GM21723 (cell line): ENCODE measurements around the gene APMAP.
"Not testable (repeated sequence)": the region's sequence is repeated elsewhere in the genome, so short reads cannot be mapped to it uniquely, and the experiment has no call there.

ENCODE experiments used
- ATAC-seq: cut with Tn5 transposase; IDR thresholded peaks from one replicate; pipeline ENCODE4 v1.9.1; 2021; ENCODE audit warnings: mild to moderate bottlenecking, moderate library complexity; ENCODE audit not compliant: unreplicated experiment

The APMAP gene

DNA sequence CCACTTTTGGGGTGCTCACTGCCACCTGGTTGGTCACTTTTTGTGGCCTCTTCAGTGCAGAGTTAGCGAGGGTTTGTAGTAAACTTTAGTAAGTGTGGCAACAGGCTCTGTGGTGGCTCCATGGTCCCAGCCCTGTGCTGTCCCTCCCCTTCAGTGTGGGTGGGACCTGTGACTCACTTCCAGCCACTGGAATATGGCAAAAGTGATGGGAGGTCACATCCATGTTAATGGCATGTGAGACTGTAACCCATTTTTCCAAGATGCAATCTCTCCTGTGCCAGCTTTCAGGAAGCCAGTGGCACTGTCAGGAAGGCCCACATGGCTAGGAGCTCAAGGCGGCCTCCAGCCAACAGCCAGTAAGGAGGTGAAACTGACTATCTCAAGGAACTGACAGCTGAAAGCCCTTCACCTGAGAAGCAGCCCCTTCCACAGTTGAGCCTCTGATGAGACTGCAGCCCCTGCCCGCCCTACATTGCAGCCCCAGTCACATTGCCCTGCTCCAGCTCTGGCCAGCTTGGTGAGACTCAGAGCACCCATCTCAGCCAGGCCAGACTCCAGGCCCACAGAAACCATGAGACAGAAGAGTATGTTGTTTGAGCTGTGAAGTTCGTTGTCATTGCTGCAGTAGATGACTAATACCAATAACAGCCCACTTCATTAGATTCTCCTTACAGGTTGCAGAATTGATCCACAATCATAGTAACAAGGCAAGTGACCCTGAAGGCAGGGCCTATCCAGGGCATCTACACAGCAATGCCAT is 56.6 kb downstream of the APMAP start:
- no peak for ATAC-seq

DNA sequence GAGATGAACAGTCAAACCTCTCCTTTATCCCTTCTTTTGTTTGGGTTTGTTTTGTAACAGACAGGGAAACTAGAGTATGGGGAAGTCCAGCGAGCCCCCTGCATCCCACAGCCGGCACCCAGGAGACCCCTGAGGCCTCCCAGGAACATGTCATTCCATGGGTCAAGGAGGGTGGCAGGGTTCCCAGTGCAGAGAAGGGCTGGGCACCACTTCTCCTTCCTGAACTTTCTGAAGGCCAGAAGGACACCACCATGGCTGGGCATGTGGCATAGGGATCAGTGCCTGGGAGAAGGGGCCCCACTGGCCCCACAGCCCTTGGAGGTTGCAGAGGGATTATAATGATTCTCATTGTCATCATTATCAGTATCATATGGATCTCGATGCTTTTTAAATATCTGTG is 57.4 kb downstream of the APMAP start:
- no peak for ATAC-seq

DNA sequence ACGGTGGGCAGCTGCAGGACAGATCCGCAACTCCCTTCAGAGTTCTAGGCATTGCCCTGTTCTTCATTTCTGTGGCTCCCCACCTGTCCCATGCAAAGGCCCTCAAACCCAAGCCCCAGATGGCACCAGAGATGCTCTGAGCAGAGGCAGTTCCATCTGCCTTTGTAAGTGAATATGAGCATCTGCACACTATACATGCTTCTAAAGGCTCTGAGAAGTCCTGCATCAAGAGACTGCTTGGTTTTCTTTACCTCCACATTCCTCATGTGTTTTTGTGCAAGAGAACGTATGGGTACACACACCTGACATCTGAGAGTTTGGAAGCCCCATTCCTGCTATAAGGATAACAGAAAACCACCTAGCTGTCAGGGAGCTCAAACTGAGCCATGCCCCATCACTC is 57.8 kb downstream of the APMAP start:
- ATAC-seq = no peak

DNA sequence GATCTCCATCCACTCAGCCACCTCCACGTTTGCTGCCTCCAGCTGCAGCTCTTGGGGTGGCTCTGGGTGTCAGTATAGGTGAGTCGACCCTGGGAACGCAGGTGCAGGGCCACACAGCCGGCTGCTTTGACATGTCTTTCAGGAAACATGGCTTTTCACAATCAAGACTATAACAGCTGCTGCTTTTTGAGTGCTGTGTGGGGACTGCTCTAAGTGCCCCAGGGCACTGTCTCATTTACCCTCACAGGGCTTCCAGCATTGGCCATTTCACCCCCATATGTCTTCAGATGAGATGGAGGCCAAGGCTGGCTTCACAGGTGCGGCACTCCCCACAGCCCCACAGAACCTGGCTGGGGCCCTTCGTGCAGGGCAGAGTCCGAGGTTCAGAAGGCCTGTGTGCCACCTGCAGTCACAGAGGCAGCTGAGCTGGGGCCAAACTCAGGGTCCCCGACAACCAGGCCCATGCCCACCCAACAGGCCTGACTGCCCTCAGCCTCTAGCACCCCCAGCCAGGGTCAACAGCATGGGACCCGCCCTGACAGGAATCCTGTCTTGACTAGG is 58.4 kb downstream of the APMAP start:
- ATAC-seq = no peak

DNA sequence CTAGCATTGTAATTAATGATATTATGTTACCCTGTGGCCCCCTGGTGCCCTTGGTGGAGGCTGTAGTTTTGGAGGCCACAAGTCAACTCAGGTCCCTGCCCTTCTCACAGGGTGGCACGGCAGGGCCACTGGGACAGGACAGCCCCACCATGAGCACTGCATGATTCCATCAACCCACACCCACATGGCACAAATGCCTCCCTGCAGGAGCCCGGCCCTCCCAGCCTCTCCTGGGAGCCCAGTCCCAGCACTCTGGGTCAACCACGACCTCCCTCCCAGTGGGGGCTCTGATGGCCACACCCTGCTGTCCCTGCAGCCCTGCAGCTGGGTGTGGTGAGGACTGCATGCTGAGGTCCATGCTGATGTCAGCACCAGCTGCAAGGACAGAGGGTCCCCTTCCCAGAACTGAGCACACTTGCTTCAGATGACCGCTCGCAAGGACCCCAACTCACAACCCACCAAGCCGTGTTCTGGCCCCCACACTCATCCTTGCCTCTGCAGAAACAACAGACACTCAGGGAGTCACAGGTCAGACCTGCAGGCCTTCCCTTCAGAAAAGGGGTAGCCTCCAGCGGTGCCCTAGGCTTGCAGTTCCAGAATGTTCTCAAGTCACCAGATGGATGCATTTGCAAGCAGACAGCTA is 59.2 kb downstream of the APMAP start:
- ATAC-seq = no peak

DNA sequence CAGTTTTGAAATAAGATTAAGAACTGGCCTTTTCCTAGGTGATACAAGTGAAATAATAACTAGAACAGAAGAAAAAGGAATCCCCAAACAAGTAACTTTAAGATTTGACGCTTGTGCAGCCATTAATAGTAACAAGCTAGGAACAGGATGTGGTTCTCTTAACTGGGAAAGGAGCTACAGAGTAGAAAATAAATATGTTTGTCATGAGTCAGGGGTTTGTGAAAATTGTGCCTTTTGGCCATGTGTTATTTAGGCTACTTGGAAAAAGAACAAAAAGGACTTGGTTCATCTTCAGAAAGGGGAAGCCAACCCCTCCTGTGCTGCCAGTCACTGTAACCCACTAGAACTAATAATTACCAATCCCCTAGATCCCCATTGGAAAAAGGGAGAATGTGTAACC is 60.7 kb downstream of the APMAP start:
- not testable (repeated sequence) for ATAC-seq

DNA sequence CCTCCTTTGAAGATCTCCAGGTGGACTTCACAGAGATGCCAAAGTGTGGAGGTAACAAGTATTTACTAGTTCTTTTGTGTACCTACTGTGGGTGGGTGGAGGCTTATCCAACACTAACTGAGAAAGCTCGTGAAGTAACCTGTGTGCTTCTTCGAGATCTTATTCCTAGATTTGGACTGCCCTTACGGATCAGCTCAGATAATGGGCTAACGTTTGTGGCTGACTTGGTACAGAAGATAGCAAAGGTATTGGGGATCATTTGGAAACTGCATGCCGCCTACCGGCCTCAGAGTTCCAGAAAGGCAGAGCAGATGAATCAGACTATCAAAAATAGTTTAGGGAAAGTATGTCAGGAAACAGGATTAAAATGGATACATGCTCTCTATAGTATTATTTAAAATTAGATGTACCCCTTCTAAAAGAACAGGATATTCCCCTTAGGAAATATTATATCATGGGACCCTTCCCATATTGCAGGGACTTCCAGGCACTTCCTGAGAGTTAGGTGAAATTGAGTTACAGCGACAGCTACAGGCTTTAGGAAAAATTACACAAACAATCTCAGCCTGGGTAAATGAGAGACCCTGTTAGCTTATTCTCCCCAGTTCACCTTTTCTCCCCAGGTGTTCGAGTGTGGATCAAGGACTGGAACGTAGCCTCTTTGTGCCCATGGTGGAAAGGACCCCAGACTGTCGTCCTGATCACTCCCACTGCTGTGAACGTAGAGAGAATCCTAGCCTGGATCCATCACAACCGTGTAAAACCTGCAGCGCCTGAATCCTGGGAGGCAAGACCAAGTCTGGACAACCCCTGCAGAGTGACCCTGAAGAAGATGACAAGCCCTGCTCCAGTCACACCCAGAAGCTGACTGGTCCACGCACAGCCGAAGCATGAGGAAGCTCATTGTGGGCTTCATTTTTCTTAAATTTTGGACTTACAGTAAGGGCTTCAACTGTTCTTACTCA is 61.5 kb downstream of the APMAP start:
- not testable (repeated sequence) for ATAC-seq

DNA sequence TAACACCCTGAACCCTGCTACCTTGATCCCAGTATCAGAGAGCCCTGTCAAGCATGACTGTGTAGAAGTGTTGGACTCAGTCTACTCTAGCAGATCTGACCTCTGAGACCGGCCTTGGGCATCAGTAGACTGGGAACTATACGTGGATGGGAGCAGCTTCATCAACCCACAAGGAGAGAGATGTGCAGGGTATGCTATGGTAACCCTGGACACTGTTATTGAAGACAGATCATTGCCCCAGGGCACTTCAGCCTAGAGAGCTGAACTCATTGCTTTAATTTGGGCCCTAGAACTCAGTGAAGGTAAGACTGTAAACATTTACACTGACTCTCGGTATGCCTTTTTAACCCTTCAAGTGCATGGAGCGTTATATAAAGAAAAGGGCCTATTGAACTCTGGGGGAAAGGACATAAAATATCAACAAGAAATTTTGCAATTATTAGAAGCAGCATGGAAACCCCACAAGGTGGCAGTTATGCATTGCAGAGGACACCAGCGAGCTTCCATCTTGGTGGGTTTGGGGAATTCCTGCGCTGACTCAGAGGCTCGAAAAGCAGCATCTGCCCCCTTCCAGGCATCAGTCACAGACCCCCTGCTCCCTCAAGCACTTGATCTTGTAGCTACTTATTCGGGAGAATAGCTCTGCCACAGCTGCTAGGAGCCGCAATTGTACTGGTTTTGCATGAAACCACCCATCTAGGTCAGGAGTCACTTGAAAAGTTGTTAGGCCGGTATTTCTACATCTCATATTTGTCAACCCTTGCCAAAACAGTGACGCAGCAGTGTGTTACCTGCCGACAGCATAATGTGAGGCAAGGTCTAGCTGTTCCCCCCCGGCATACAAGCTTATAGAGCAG is 62.5 kb downstream of the APMAP start:
- ATAC-seq = not testable (repeated sequence)

DNA sequence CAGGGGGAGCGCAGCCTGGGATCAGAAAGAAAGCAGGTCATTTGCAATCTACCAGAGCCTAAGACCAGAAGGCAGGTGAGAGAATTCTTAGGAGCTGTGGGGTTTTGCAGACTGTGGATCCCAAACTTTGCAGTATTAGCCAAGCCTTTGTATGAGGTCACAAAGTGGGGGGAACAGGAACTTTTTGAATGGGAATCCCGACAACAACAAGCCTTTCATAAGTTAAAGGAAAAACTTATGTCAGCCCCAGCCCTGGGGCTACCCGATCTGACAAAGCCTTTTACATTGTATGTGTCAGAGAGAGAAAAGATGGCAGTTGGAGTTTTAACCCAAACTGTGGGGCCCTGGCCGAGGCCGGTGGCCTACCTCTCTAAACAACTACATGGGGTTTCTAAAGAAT is 63.3 kb downstream of the APMAP start:
- not testable (repeated sequence) for ATAC-seq

DNA sequence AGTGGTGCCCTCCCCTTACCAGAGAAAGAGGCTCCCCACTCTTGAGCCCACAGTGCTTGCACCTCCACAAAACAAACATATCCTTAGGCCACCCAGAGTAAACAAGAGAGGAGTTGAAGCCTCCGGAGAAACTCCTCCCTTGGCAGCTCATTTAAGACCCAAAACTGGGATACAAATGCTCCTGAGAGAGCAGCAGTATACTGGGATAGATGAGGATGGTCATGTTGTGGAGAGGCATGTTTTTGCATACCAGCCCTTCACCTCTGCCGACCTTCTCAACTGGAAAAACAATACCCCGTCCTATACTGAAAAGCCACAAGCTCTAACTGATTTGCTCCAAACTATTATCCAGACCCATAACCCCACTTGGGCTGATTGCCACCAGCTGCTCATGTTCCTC is 71.8 kb downstream of the APMAP start:
- ATAC-seq = not testable (repeated sequence)

DNA sequence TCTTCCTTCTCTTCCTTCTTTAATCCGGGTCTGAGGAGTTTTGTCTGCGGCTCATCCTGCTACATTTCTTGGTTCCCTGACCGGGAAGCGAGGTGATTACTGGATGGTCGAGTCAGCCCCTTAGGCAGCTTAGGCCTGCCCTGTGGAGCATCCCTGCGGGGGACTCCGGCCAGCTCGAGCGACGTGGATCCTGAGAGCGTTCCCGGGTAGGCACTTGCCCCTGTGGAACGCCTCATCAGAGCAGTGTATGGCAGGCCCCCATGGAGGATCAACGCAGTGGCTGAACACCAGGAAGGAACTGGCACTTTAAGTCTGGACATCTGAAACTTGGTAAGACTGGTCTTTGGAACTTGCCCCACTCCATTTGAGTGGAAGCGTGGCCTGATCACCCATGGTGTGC is 72.9 kb downstream of the APMAP start:
- ATAC-seq = not testable (repeated sequence)

DNA sequence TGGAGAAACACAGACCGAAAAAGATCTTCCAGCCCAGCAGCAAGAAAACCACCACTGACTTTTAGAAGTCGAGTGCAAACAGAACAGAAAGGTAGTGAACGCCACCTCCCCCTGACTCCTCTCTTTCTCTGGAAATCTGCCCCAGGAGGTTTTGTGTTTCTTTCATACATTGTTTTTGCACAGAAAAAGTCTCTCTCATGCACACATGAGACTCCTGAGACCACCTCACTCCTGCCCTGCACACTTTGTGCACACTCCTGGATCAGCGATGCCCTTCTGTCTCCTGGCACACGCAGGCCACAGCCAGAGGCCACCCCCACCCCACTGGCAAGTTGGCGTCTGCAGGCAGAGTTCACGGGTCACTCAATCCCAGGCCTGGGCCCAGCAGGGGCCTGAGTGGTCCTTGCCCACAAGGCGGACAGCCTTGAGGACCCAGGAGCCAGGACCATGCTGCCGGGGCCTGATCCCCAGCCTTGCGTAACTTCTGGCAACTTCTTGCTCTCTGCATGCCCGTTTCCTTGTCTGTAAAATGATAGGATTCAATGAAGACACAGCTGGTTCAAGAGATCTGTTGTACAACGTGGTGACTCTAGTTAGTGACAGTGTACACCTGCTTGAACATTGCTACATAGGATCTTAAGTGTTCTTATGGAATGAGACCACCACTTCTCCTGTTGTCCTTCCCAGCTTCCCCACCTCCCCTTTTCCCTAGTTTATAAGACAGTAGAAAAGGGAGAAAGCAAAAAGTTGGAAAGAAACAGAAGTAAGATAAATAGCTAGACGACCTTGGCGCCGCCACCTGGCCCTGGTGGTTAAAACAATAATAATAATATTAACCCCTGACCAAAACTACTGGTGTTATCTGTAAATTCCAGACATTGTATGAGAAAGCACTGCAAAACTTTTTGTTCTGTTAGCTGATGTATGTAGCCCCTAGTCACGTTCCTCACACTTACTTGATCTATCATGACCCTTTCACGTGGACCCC is 73.7 kb downstream of the APMAP start:
- no peak for ATAC-seq

DNA sequence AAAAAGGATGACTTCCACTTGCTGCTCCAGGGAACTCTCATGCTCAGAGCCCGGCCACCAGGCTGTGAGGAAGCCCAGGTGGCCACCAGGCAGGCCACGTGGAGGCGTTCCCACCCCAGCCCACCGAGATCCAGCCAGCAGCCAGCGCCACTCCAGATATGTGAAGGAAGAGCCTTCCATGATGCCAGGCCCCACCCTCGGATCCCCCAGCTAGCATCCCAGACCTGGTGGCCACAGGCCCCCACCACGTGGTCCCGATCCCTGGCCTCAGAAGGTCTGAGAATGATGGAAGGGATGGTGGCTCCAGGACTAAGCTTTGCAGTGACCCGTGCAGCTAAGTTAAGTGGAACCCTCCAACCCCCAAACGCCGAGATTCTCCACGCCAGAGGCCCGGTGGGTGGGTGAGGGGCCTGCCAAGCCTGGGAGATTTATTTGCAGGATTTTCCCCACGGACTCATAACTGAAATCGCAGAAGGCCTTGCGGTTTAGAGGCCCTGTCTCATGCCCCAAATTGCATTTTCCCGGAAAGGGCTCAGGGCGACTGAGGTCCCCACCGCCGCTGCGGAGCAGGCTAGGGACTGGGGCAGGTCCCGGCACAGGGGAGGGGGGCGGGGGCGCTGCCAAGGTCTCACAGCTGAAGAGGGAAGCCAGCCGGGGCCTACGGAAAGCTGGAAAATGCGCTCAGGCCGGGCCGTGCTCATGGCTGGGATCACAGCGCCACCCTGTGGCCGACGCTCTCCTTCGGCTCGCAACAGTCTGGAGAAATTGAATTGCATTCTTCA is 74.6 kb downstream of the APMAP start:
- ATAC-seq = peak; percentile 73

DNA sequence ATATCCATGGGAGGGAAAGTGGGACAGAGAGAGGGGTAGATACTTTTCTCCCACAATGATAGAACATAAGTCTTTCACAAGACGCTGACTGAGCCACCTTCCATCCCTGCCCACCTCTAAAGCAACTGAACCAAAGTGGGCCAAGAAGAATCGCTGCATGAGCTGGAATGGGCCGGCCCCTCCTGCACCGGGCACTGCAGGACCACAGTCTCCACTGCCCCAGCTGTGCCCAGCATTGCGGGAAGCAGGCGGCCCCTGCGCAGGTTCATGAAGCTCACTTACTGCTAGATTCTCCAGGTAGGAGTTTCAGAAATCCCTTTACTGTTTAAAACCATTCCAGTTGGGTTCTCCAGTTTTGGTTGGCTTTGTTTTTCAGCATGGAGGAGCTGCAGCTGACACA is 75.5 kb downstream of the APMAP start:
- ATAC-seq = no peak

DNA sequence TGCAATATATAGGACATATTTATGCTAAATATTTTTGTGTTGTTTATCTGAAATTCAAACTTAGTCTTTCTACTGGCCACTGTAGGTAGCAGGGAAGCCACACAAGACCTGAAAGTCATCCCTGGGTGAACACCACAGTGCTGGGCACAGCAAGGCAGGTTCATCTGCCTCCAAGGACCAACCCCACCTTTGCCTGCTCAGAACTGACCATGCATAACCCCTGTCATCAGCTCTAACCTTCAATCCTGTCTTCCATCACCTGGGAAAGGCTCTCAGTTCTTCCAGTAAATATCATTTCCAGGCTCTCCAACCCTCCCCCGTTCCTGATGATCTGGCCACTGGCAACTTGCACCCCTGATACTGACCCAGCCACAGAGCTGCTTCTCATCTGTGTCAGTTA is 76.1 kb downstream of the APMAP start:
- no peak for ATAC-seq

DNA sequence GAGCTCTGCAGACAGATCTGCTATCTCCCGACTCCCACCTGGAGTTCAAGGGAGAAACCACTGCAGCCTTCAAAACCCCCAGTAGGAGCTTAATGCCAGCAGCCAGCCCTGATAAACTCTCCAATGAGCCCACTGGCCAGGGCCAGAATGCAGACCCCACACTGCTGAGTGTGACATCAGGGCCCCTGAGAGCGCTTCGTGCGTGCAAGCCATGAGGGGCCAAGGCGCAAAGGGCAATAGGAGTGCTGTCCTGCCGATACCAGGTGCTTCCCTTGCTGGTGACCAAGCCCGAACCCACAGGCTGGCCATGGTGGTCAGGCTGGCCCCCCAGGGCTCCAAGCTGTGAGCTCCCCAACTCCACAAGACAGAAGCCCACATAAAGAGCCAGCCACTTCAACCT is 76.7 kb downstream of the APMAP start:
- ATAC-seq = no peak

DNA sequence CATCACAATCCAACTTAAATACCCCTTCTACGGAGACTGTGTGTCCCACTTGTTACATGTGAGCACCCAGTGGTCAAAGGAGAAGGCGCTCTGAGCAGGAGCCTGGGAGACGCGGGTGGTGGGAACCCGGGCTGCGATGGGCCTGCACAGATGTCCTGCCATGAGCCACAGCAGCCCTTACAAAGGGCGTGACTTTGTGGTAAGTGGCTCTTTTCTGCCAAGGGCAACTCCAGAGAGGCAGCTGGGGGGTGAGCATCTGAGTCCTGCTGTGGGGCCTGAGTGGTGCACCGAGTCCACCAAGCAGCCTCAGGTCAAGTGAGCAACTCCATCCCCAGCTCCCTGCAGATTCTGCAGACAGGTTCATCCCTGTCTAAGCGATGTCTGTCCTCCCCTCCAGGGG is 77.1 kb downstream of the APMAP start:
- ATAC-seq = no peak
